Panc1 (cell line): ENCODE results near the gene ARHGDIB. TPM values are rescaled to one million over a fixed set of nuclear protein-coding genes. Genes with fewer than 3 reads are reported as not detected.

ENCODE experiments used
- ATAC-seq: fragments of 200-7000 bp; cut with Tn5 transposase; 2 replicates; pipeline ENCODE4 v1.9.1; 2020; ENCODE audit warnings: mild to moderate bottlenecking, moderate library complexity
- BruUV-seq: library from RNA; stranded (reverse); fragments of 400-500 nt; replicated peaks from 2 replicates; lab custom pipeline; 2021; lab: Mats Ljungman, UMichigan
- CTCF ChIA-PET: fragments of 300-600 bp; sonication (Branson Sonifier 250); formaldehyde crosslinking; loops from one replicate; lab custom pipeline; 2022; ENCODE audit warnings: antibody characterized with exemption; lab: Charles Lee
- POLR2A ChIA-PET: fragments of 300-600 bp; sonication (Branson Sonifier 250); formaldehyde crosslinking; loops from one replicate; lab custom pipeline; 2022; ENCODE audit warnings: antibody characterized with exemption; lab: Charles Lee
- DNase-seq: peaks from one replicate; pipeline ENCODE4 v3.0.0-alpha.2; 2010; ENCODE audit warnings: low read depth, low spot score
- H3K27ac ChIP-seq: 2 replicates; pipeline ENCODE4 v1.5.1; 2011; ENCODE audit warnings: mild to moderate bottlenecking, low read length, inconsistent platforms
- H3K27me3 ChIP-seq: fragments of 200-500 bp; sonication (Bioruptor generic); 2 replicates; pipeline ENCODE4 v1.6.0; 2014; ENCODE audit warnings: low read length, inconsistent platforms; ENCODE audit not compliant: control insufficient read depth, insufficient read depth
- H3K36me3 ChIP-seq: fragments of 200-500 bp; sonication (Bioruptor generic); 2 replicates; pipeline ENCODE4 v1.5.1; 2014; ENCODE audit warnings: inconsistent platforms, mild to moderate bottlenecking, low read length, moderate library complexity; ENCODE audit not compliant: control insufficient read depth, insufficient read depth
- H3K4me1 ChIP-seq: 2 replicates; pipeline ENCODE4 v1.5.1; 2011; ENCODE audit warnings: inconsistent platforms, mild to moderate bottlenecking, low read length, moderate library complexity; ENCODE audit not compliant: control insufficient read depth, insufficient read depth
- H3K4me3 ChIP-seq, 2 experiments: 2 replicates each; pipeline ENCODE4 v1.5.1; 2011 to 2012; ENCODE audit warnings: low read depth in 2 of 2, low read length in 2 of 2, mild to moderate bottlenecking in 2 of 2, inconsistent platforms in 1 of 2, moderate library complexity in 1 of 2
- H3K9me3 ChIP-seq: fragments of 200-500 bp; sonication (Bioruptor generic); 2 replicates; pipeline ENCODE4 v1.5.1; 2014; ENCODE audit warnings: low read depth, mild to moderate bottlenecking, inconsistent platforms, low read length, moderate library complexity; ENCODE audit not compliant: control insufficient read depth, insufficient read depth
- POLR2AphosphoS5 ChIP-seq: IDR thresholded peaks from 2 replicates; pipeline ENCODE4 v1.6.1; 2012; ENCODE audit warnings: mild to moderate bottlenecking, low read depth, low read length, moderate library complexity
- SIN3A ChIP-seq: IDR thresholded peaks from 2 replicates; pipeline ENCODE4 v1.6.1; 2012; ENCODE audit warnings: low read depth, mild to moderate bottlenecking, low read length, moderate library complexity, borderline replicate concordance; ENCODE audit not compliant: insufficient read depth
- TCF7L2 ChIP-seq: IDR thresholded peaks from 2 replicates; pipeline ENCODE4 v1.6.1; 2011; ENCODE audit warnings: mild to moderate bottlenecking, low read depth, low read length, inconsistent platforms
- in situ Hi-C: cut with HindIII; loops from 2 replicates; pipeline ENCODE4 v1.10.0; 2016; ENCODE audit warnings: low sequenced_read_pairs, low pct_unique_long_range_greater_than_20kb
- intact Hi-C: fragments of 100-400 bp; cut with micrococcal nuclease; formaldehyde crosslinking; loops from one replicate; pipeline ENCODE4 v1.10.0; 2022; ENCODE audit not compliant: unreplicated experiment
- total RNA-seq: library from RNA; stranded (reverse); gene quantifications from one replicate; pipeline ENCODE4 v1.2.1, GENCODE V29; 2021; ENCODE audit not compliant: unreplicated experiment
- TF ChIP-seq, protein P1 (sequence below), 2 experiments: IDR thresholded peaks; 2 replicates each; pipeline ENCODE4 v1.6.1; 2011 to 2012; ENCODE audit warnings: low read depth in 2 of 2, control low read depth in 1 of 2, low read length in 1 of 2, mild to moderate bottlenecking in 1 of 2, moderate library complexity in 1 of 2; ENCODE audit not compliant: insufficient read depth in 1 of 2
- TF ChIP-seq, protein P2 (sequence below): fragments of 450-650 bp; IDR thresholded peaks from 2 replicates; pipeline ENCODE4 v1.5.1; 2017; ENCODE audit warnings: mild to moderate bottlenecking

The ARHGDIB gene
- total RNA-seq, 1 experiment from 2014 or later: 1.6 TPM

DNA sequence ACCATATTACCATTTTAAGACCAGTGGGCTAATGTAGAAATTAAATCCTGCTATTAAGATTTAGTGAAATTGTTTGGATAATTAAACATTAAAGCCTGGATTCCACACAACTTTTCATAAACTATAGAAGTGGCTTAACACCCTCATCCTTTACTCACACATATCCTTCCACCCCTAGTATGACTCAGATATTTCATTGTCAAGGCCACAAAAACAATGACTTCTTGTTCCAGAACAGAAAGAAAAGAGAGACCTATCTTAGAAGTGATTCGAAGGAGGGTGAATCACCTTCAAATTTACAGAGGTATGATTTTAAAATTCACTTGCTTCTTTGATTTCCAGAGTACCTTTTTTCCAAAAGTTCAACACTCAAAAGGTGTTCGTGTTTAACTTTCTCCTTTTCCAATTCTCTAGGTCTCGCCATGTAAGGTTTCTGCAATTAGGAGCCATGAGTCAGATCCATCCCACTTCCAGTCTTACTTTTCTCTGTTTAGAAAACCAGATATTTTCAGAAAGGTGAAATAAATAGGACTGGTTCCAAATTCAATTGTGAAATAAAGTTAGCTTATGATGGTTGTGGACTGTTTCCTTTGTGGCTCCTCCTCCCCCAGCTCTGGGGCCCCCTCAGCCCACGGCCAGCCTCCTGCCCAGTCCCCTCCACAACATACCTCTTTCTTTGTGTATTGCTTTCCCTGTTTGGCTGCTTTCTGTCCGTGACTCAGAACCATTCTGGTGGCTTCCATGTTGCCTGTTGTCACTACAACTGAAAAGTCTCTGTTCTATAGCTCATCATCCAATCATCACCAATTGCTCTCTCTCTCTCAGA, 51.1 kb downstream of the ARHGDIB start:
- Histone ChIP-seq H3K27ac (no peak overlapping the region), H3K36me3 (no peaks in the 10 kb centered on the region), H3K4me1 (no peaks in the 10 kb centered on the region), H3K27me3 (no peaks in the 10 kb centered on the region), H3K4me3 (no peak overlapping the region), H3K9me3 (no peaks in the 10 kb centered on the region)
- no TSS peak for BruUV-seq
- ChIA-PET CTCF (no interaction called here), POLR2A (no interaction called here)
- ATAC-seq: no peak
- no peak for DNase-seq
- no peak for TF ChIP-seq TCF7L2
- TF ChIP-seq SIN3A: no peak
- TF ChIP-seq, protein P1, sequence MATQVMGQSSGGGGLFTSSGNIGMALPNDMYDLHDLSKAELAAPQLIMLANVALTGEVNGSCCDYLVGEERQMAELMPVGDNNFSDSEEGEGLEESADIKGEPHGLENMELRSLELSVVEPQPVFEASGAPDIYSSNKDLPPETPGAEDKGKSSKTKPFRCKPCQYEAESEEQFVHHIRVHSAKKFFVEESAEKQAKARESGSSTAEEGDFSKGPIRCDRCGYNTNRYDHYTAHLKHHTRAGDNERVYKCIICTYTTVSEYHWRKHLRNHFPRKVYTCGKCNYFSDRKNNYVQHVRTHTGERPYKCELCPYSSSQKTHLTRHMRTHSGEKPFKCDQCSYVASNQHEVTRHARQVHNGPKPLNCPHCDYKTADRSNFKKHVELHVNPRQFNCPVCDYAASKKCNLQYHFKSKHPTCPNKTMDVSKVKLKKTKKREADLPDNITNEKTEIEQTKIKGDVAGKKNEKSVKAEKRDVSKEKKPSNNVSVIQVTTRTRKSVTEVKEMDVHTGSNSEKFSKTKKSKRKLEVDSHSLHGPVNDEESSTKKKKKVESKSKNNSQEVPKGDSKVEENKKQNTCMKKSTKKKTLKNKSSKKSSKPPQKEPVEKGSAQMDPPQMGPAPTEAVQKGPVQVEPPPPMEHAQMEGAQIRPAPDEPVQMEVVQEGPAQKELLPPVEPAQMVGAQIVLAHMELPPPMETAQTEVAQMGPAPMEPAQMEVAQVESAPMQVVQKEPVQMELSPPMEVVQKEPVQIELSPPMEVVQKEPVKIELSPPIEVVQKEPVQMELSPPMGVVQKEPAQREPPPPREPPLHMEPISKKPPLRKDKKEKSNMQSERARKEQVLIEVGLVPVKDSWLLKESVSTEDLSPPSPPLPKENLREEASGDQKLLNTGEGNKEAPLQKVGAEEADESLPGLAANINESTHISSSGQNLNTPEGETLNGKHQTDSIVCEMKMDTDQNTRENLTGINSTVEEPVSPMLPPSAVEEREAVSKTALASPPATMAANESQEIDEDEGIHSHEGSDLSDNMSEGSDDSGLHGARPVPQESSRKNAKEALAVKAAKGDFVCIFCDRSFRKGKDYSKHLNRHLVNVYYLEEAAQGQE (IDR thresholded peaks at IDR 0.05; ENCODE audit: insufficient read depth in 1 of 2, low read depth in 2 of 2, low read length in 1 of 2): no peak
- TF ChIP-seq, protein P2, sequence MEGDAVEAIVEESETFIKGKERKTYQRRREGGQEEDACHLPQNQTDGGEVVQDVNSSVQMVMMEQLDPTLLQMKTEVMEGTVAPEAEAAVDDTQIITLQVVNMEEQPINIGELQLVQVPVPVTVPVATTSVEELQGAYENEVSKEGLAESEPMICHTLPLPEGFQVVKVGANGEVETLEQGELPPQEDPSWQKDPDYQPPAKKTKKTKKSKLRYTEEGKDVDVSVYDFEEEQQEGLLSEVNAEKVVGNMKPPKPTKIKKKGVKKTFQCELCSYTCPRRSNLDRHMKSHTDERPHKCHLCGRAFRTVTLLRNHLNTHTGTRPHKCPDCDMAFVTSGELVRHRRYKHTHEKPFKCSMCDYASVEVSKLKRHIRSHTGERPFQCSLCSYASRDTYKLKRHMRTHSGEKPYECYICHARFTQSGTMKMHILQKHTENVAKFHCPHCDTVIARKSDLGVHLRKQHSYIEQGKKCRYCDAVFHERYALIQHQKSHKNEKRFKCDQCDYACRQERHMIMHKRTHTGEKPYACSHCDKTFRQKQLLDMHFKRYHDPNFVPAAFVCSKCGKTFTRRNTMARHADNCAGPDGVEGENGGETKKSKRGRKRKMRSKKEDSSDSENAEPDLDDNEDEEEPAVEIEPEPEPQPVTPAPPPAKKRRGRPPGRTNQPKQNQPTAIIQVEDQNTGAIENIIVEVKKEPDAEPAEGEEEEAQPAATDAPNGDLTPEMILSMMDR: no peak
- no peak for TF ChIP-seq POLR2AphosphoS5
- in situ Hi-C loops: no loop called here
- intact Hi-C loops: no loop called here

DNA sequence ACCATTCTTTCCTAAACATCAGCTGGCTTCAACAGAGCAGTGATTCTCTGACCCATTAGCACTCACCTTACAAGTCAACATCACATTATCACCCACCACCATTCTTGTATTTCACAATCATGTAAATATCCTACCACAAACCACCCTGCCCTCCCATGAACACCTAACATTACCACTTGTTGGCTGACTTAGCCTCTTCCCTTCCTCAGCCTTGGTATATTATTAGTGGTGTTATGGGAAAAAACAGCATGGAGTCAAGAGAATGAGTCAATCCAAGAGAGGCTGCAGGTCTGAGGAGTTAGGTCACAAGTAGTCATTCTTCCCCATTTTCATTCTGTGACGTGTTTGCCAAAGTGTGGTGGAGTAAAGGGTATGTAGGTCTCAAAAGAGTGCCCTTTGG, 53.4 kb downstream of the ARHGDIB start:
- in situ Hi-C loops: no loop called here
- CTCF ChIA-PET: no interaction called here

More for the DNA sequence above, 53.4 kb downstream of the ARHGDIB start:
- H3K9me3 ChIP-seq: no peaks in the 10 kb centered on the region
- no peaks in the 10 kb centered on the region for H3K4me1 ChIP-seq
- no peak overlapping the region for H3K27ac ChIP-seq
- no peak for TF ChIP-seq TCF7L2
- TF ChIP-seq, protein P1 (IDR thresholded peaks at IDR 0.05; ENCODE audit: insufficient read depth in 1 of 2, low read depth in 2 of 2, low read length in 1 of 2): no peak
- TF ChIP-seq SIN3A: no peak
- TF ChIP-seq POLR2AphosphoS5: no peak
- TF ChIP-seq, protein P2: no peak
- intact Hi-C loops: no loop called here
- no peak overlapping the region for H3K4me3 ChIP-seq
- ATAC-seq (no peak), DNase-seq (no peak)
- BruUV-seq: no TSS peak
- POLR2A ChIA-PET: no interaction called here
- no peaks in the 10 kb centered on the region for H3K36me3 ChIP-seq
- H3K27me3 ChIP-seq: no peaks in the 10 kb centered on the region
